Measurements from ENCODE around the gene CENPX. TPM values are rescaled to one million over a fixed set of nuclear protein-coding genes. Genes with fewer than 3 reads are reported as not detected.

CENPX gene
- total and polyA plus RNA-seq, 2 donors (not counting 3 experiments of a cell fraction or from before 2014, with no cell fraction given), result 56.2 to 67.2 TPM

- Histone ChIP-seq H3K27me3 (ENCODE audit: control insufficient read depth in 2 of 2, insufficient read depth in 2 of 2, low read length in 2 of 2) (no peaks in the 10 kb centered on the region), H3K27ac (ENCODE audit: insufficient read depth, low read depth, low read length) (no peak overlapping the region), H4K20me1 (replicated peaks; ENCODE audit: control insufficient read depth, extremely low read depth, insufficient read depth, low read length) (no peaks in the 10 kb centered on the region), H3K9ac (replicated peaks; ENCODE audit: extremely low read depth, insufficient read depth, low read length) (no peak overlapping the region), H3K4me1 (ENCODE audit: control insufficient read depth, extremely low read depth, insufficient read depth, low read length) (peaks cover 5% of the 10 kb centered on the region), H3K36me3 (ENCODE audit: control insufficient read depth in 2 of 2, extremely low read depth in 1 of 2, insufficient read depth in 2 of 2, low read length in 2 of 2) (peaks cover 0 to 2% of the 10 kb centered on the region in 2 experiments), H3K79me2 (ENCODE audit: control insufficient read depth, insufficient read depth, low read length) (no peaks in the 10 kb centered on the region), H3K4me2 (ENCODE audit: insufficient read depth, low read length) (no peak overlapping the region), H3K9me3 (replicated peaks; ENCODE audit: control insufficient read depth, insufficient read depth, low read length) (no peaks in the 10 kb centered on the region), H3K9me1 (replicated peaks; ENCODE audit: control insufficient read depth, extremely low read depth, insufficient read depth, low read length) (no peaks in the 10 kb centered on the region), H2AFZ (ENCODE audit: low read depth, low read length) (no peak overlapping the region), H3K4me3 (replicated peaks in 1 of 3; ENCODE audit: insufficient read depth in 1 of 3, low read depth in 1 of 3, low read length in 3 of 3) (no peak overlapping the region)
- DNase-seq (ENCODE audit: low read depth, low spot score), result no peak
- POLR2A ChIA-PET, result interaction anchor here (0.7 kb wide), 1 partner anchor 25 kb away, joined by 3 read pairs; no protein-coding TSS in a partner anchor
- no peak for FAIRE-seq
- BruUV-seq (replicated peaks), result no TSS peak
- intact Hi-C loops (cut with micrococcal nuclease) (loop anchor here (1.0 to 5.0 kb wide), 4 partner anchors 25 to 119 kb away; partner anchors contain the start of genes CENPX, FASN, LRRC45 and PYCR1), dilution Hi-C loops (cut with MboI; ENCODE audit: extremely low pct_ligation_motif_present, low sequenced_read_pairs) (no loop called here)
- CTCF ChIA-PET, result interaction anchor here (0.9 to 1.8 kb wide), 3 partner anchors 16 to 41 kb away, joined by 3 to 6 read pairs (median 3); no protein-coding TSS in a partner anchor
- TF ChIP-seq POLR2AphosphoS5 (IDR thresholded peaks at IDR 0.05; ENCODE audit: insufficient read depth, low read depth, low read length) (no peak), MYC (IDR thresholded peaks at IDR 0.05; ENCODE audit: low read depth, low read length) (no peak), GATA2 (IDR thresholded peaks at IDR 0.05; ENCODE audit: insufficient read depth, insufficient read length, low read depth, low read length) (no peak), MAX (IDR thresholded peaks at IDR 0.05; ENCODE audit: insufficient read depth, insufficient read length) (no peak), FOS (IDR thresholded peaks at IDR 0.05; ENCODE audit: borderline replicate concordance, insufficient read depth, low read length) (no peak), EZH2 (IDR thresholded peaks at IDR 0.05; ENCODE audit: borderline replicate concordance, low read depth, low read length, severe bottlenecking) (no peak), POLR2A (IDR thresholded peaks at IDR 0.05; ENCODE audit: low read depth, low read length) (no peak), JUN (IDR thresholded peaks at IDR 0.05; ENCODE audit: borderline replicate concordance, insufficient read depth, insufficient read length, low read depth) (no peak)
- TF ChIP-seq, protein P1, sequence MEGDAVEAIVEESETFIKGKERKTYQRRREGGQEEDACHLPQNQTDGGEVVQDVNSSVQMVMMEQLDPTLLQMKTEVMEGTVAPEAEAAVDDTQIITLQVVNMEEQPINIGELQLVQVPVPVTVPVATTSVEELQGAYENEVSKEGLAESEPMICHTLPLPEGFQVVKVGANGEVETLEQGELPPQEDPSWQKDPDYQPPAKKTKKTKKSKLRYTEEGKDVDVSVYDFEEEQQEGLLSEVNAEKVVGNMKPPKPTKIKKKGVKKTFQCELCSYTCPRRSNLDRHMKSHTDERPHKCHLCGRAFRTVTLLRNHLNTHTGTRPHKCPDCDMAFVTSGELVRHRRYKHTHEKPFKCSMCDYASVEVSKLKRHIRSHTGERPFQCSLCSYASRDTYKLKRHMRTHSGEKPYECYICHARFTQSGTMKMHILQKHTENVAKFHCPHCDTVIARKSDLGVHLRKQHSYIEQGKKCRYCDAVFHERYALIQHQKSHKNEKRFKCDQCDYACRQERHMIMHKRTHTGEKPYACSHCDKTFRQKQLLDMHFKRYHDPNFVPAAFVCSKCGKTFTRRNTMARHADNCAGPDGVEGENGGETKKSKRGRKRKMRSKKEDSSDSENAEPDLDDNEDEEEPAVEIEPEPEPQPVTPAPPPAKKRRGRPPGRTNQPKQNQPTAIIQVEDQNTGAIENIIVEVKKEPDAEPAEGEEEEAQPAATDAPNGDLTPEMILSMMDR (IDR thresholded peaks at IDR 0.05; ENCODE audit: extremely low read depth in 1 of 2, insufficient read depth in 1 of 2, low read depth in 1 of 2, low read length in 2 of 2), result no peak
Observed at GRCh38 chr17:81978524-81979298, 44.0 kb downstream of the CENPX start.
